HG03457 (cell line): ENCODE results near the gene BMERB1.

Experiments
- ATAC-seq: cut with Tn5 transposase; IDR thresholded peaks from one replicate; pipeline ENCODE4 v1.9.1; 2021; ENCODE audit warnings: moderate number of reproducible peaks; ENCODE audit not compliant: unreplicated experiment

BMERB1 gene

DNA sequence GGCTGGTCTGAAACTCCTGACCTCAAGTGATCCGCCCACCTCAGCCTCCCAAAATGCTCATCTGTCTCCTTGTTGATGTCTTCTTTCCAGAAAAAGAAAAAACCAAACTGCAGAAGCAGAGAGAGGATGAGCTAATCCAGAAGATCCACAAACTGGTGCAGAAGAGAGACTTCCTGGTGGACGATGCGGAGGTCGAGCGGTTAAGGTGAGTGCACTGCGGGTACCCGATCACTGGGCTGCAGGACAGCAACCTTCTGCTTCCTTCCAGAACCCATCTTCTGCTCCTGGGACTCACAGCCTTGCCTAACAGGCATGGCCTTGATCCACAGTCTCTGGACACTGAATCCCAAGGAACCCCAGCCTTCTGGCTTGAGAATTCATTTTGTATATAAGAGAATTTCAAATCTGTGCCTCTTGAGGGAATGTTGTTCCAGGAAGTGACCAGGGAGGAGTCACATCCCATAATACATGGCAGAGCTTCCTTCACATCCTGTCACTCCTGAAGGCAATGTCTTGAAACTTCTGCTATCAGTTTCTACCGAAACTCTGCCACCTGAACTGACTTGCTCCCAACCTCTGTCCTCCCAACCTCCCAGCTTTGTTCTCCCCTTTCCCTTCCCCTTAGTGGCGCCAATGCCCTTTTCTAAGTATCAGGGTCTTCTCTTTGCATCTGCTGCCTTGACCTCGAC lies 146.9 kb downstream of the BMERB1 start:
- ATAC-seq: no peak

DNA sequence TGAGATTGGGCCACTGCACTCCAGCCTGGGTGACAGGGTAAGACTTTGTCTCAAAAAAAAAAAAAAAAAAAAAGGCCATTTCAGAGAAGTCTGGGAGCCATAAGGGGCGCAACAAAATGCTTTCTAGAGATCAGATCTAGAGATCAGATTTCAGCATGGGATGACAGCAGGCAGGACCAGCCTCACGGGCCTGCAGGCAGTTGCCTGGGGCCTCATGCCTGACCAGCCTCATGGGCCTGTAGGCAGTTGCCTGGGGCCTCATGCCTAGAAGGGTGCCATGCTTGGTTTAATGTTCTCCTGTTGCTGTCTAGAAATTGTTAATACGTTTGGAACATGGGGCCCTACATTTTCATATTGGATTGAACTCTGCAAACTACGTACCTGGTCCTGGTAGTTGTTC lies 149.1 kb downstream of the BMERB1 start:
- ATAC-seq: no peak

DNA sequence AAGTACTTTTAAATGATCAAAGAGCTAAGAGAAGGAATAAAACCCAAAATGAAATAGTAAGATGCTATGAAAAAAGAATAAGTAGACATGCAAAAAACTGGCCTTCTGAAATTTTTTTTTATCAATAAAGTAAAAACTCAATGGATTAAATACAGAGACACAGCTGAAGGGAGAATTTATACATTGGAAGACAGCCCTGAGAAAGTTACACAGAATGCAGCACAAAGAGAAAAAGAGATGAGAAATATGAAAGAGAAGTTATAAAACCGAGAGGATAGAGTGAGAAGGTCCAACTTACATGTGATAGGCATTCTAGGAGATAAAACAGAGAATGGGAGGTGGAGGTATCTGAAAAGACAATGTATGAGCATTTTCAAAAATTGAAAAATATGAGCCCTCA lies 151.6 kb downstream of the BMERB1 start:
- ATAC-seq: no peak

- no peak for ATAC-seq
These were observed 152.3 kb downstream of the BMERB1 start for GRCh38 chr16:15586716-15587115.

DNA sequence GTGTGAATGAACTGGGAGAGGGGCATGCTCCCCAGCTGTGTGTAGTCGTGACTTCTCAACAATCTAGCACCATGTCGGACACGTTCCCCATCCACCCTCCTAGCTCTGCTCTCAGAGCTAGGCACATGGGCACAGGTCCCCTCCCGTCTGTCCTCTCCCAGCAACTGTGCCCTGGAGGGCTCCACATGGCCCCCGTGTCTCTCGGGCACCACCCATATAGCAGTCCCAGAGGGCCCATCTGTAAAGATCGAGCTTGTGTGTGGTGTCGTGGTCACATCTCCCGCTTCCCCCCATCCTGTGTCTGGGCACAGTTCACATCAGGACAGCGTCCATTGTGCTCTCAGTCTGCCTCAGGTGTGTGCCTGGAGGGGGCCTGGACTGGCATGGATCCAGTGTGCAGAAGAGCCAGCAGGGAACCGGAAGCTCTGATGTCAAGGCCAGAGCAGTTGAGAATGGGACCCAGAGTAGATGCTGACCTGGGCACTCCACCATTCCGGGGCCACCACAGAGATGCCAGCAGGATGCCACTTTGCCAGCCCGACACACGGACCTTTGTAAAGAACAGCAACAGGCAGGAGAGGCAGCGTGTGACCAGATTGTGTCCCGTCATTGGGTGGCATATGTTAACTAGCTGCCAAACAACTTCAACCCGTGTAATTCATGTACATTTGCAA lies 152.9 kb downstream of the BMERB1 start:
- no peak for ATAC-seq

- no peak for ATAC-seq
These were observed 157.9 kb downstream of the BMERB1 start for GRCh38 chr16:15592324-15592723.

DNA sequence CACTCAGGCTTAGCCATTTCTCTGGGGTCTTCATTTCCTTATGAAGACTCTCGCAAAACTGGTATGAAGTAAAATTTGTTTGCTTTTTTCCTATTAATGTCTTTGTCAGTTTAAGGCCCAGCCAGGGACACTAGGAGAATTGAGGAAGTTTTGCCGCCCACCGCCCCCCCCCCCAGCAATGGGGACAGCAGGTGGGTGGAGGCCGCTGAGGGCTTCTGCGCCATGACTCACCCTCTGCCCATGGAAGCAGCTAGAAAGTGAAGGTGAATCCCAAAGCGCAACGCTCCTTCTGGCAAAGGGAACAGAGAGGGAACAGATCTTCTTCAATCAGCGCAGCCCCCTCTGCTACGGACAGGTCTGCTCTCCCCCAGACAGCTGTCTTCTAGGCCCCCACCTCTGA lies 158.8 kb downstream of the BMERB1 start:
- no peak for ATAC-seq

DNA sequence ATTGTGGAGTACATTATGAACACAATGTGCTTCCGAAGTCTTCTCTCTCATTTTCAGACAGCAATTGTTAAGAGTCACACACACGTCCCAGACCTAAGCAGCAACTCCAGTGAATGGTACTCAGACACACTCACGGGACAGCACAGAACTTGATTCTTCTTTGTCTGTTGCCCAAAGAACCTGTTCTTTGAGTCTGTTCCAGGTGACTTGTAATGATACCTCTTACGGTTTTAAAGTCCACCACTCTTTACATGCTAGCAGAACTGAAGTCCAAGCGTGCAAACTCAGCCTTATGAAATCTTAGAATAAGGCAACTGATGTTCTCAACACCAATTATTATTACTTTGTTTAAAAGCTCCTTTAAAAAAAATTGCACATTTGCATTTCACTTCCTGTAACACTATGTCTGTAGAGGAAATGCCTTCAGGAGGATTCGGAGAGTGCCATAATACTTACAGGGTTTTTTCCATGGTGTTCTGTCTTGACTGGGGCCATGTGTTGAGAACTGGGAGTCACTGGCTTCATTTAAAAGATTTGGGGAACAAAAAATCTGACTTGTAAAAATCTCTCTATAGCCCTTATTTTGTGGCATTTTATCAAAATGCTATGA lies 160.4 kb downstream of the BMERB1 start:
- no peak for ATAC-seq

- no peak for ATAC-seq
These were observed 162.7 kb downstream of the BMERB1 start for GRCh38 chr16:15597135-15597534.

DNA sequence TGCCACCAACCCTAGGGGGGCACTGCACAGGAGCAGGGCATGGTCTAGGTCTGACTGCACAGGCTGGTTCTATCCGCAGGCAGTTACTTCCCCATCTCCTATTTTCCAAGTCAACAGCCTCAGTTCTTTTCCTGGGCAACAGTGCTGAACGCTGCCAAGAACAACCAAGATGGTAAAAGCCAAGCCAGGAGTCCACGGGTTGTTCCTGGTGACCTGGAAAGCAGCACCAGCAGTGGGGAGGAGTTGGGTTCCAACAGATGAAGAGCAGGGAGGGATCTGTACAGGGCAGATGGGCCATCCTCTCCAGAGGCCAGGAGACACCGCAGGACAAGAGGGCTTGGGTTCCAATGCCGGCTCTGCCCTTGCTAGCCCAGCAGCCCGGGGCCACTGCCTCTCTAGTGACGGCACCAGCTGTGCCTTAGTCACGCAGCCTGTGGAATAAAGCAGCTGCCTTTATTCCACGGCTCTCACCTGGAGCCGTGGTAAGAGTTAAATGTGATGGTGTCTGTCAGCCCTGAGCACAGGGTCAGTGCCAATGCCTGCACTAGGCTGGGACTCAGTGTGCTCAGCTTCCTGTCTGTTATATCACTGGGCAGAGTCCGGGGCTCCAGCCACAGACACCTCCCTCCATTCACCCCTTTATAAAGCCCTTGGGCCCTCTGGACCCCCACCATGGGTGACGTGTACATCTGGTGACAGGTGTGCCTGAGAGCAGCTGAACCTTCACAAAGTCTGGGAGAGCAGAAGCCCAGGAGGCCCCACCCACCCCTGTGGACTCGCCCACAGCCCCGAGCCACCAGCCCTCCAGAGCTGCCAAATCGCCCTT lies 163.6 kb downstream of the BMERB1 start:
- no peak for ATAC-seq

DNA sequence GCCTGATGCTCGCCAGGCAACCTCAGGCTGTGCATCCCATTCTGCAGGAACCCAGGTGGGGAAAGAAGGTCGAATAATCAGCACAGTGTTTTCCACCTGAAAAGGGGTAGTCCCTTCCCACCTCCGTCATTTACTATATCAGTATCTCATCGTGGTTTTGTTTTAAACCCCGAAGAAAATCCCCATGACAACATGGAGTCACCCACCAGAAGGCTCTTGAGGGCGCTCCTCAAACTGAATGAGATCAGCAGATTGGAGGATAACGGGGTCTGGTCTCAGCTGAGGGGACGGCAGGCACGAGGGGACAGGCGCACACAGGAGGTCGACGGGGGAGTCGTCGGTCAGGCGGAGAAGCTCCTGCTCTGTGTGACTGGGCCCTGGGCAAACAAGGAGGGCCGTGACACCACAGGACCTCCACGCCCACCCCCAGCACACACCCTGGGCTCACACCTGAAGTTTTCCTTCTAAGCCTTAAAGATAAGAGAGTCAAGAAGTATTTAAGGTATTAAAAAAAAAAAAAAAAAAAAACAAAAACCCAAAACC lies 164.3 kb downstream of the BMERB1 start:
- ATAC-seq: no peak

DNA sequence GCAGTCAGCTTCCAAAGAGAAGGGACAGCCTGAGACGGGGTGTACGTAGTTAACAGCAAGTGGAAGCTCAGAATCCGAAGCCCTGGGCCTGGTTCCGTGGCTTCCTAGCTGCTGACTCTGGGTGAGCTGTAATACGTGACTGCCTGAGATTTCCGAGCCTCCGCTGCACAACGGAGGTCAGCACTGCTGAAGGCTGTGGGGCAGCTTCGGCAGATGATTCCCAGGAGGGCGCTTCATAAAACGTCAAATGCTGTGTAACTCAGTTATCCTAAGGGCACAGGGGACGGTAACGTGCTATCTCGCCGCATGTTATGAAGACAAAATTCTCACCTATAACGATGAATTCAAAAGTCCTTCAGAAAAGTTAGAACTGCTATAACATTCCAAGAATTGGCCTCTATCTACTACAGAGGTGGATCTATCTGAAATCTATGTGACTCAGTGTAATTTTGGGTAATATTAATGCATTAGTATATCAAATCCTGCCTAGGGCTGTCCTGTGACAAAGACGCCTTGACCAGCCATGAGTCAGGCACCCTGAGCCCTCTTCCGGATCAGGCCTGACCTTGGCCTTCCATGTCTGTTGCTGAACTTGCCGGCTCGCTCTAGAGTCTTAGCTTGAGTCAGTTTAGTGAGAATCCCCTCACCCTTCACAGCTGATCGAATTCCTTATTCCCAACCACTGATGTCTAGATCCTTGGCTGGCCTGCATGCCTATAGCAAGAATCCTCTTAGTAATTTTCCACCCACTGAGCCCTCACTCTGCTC lies 165.1 kb downstream of the BMERB1 start:
- ATAC-seq: no peak

DNA sequence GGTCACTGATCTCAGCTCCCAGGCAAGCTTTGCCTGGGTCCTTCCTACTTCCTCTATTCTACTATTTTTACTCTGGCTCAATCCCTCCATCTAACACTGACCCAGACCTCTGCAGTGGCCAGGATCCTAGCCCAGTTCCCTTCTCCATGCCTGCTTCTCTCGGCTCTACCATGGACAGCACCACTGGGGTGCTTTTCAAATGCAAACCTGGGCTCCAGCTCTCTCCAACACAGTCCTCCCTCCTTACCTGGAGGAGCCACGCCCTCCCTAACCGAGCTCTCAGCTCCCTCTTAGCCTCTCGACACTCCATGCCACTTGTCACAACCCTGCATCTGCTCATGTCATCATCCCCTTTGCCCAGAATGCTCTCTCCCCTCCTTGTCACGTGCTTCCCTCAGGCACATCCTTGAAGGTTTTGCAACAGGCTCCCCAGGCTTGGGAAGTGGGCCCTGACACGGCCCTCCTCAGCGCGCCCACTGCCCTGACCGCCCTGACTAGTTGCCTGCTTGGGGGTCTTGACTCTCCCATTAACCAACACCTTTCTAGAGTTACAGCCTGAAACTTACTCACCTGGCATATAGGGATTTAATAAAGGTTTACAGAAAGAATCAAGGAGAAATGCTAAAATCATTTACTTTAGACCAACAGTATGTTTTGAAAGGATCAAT lies 167.0 kb downstream of the BMERB1 start:
- no peak for ATAC-seq

GRCh38 chr16:15602285-15603044 lies 168.1 kb downstream of the BMERB1 start:
- ATAC-seq: no peak

DNA sequence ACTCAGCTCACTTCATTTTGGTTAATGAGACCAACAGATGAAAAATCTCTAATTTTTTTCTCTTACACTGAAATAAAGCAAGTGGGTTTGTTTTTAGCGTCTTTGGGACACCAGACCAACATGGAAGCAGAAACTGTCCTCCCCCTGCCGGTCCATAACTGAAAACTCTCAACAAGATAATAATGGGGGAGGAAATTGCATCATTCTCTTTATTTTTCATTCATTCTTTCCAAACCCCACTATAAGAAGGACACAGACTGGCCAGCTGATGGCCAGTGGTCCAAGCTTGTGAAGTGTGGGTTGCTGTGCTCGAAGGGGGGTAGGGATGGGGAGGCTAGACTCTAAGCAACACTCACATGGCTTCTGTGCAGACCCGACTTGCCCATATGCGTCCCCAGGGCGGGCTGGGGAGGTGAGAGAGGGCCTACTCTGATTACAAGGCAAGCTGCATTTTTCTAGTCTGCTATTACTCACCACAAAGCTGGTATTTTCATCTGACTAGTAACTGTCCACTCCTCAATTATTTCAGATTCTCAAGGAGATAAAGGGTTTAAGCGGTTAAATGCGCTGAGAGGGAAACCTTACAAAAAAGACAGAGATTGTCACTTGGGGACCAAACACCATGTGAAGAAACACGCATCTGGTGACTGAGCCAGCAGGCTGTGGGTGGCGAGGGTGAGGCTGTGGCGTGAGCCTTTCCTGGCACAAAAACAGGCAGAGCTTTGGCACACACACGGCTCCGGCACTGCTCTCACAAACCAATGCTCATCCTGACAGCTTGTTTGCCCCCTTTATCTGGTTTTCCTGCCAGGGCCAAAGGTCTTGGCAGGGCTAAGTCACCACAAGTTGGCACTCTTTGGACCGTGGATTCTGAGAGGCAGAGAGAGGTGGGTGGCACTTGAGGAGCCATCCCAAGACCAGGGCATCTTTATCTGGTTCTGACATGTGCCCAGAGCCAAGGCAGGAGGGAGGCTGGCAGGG lies 170.4 kb downstream of the BMERB1 start:
- ATAC-seq: no peak

DNA sequence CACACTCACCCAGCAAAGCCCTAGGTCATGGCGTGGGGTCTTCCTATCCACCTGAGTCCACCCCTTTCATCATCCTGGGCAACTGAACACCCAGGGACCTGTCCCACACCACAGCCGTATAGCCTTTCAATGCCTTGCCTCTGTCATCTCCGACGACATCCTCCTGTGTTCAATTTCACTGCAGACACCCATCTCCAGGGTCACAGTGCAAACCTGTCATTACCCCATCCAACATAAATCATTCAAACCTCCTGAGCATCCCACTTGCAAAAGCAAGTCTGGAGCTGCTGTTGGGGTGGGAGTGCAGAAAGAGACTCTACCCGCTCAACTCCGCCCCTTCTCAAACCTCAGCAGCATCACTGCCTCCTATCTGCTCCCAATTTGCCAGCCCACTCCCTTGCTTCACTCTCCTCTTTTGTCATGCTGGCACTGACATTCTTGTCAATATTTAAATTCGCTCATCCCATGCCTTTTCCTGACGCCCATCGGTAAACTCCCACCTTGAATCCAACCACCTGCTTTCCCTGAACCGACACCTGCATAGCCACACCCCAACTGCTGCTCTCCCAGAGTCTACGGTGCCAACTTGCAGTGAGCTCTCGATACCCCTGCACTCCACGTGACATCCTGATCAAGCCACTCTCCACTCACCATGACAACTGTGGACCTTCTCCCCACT lies 171.6 kb downstream of the BMERB1 start:
- no peak for ATAC-seq

DNA sequence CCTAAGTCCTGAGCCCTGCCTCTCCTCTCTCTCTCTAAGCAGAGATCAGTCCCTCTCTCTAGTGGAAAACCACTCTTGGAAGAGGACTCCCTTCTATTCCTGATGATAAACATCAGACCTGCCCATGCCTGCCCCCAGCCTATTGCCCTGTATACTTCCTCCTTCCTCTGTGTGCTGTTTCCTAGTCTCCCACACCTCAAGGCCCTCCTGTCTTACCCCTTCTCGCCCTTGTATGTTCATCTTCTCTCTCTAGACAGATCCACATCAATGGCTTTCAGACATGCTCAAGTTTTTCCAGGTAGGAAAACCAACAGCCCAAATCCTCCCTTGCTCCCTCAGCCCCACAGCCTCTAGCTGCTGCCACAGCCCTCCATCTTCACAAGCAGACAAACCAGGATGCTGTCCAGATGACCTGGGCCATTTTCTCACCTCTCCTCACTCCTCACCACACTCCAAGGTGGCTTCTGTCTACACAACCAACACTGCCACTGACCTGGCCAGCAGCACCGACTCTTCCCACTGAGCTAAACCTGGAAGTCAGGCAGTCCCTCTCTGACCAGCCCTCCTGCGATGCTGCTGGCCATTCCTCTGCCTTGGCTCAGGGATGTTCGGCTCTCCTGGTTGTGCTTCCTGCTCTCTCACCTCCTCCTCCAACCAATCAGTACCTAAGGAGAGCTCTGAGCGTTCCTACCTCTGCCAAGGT lies 172.3 kb downstream of the BMERB1 start:
- no peak for ATAC-seq
